ENCODE data around the gene MRPL4.

- TF ChIP-seq EZH2 (IDR thresholded peaks at IDR 0.05; ENCODE audit: borderline replicate concordance, low read length) (no peak), CTCF (IDR thresholded peaks at IDR 0.05; ENCODE audit: low read length) (no peak)
Measured at GRCh38 chr19:10293637-10294367, 41.8 kb downstream of the MRPL4 start.

All from OCI-LY1 (cell line).